ENCODE data around the gene SNX9.
"Not testable (repeated sequence)": the region's sequence is repeated elsewhere in the genome, so short reads cannot be mapped to it uniquely, and the experiment has no call there.

Gene SNX9

GRCh38 chr6:157823001-157823527, at the start of gene SNX9:
Gene SNX9, plus strand, starts transcription at chr6:157823246. Its CDS starts 189 bp downstream, at chr6:157823435.
- DNase-seq: peak; percentile 81

- no peak for DNase-seq
These were observed 49.7 kb upstream of the SNX9 start for GRCh38 chr6:157773248-157773773.

- DNase-seq: no peak
These were observed 48.6 kb upstream of the SNX9 start for GRCh38 chr6:157774153-157775135.

- no peak for DNase-seq
These were observed 47.7 kb upstream of the SNX9 start for GRCh38 chr6:157775376-157775775.

GRCh38 chr6:157777344-157777743, 45.7 kb upstream of the SNX9 start:
- DNase-seq: no peak

- DNase-seq: no peak
These were observed 44.3 kb upstream of the SNX9 start for GRCh38 chr6:157778719-157779118.

- no peak for DNase-seq
These were observed 43.1 kb upstream of the SNX9 start for GRCh38 chr6:157779705-157780604.

GRCh38 chr6:157785636-157786035, 37.4 kb upstream of the SNX9 start:
- DNase-seq: no peak

- DNase-seq: no peak
These were observed 36.8 kb upstream of the SNX9 start for GRCh38 chr6:157786221-157786620.

- no peak for DNase-seq
These were observed 36.0 kb upstream of the SNX9 start for GRCh38 chr6:157787080-157787479.

GRCh38 chr6:157788180-157788579, 34.9 kb upstream of the SNX9 start:
- DNase-seq: no peak

- no peak for DNase-seq
These were observed 33.7 kb upstream of the SNX9 start for GRCh38 chr6:157789297-157789696.

GRCh38 chr6:157789861-157790260, 33.2 kb upstream of the SNX9 start:
- DNase-seq: no peak

- no peak for DNase-seq
These were observed 32.4 kb upstream of the SNX9 start for GRCh38 chr6:157790548-157791160.

GRCh38 chr6:157791450-157791849, 31.6 kb upstream of the SNX9 start:
- DNase-seq: no peak

GRCh38 chr6:157792671-157793070, 30.4 kb upstream of the SNX9 start:
- DNase-seq: no peak

- DNase-seq: not testable (repeated sequence)
These were observed 29.0 kb upstream of the SNX9 start for GRCh38 chr6:157794012-157794411.

- DNase-seq: no peak
These were observed 27.2 kb upstream of the SNX9 start for GRCh38 chr6:157795841-157796240.

GRCh38 chr6:157798851-157799250, 24.2 kb upstream of the SNX9 start:
- no peak for DNase-seq

- DNase-seq: not testable (repeated sequence)
These were observed 23.5 kb upstream of the SNX9 start for GRCh38 chr6:157799561-157799960.

- DNase-seq: no peak
These were observed 22.4 kb upstream of the SNX9 start for GRCh38 chr6:157800420-157801237.
